A673 (cell line): Measurements from ENCODE around the gene SUPT6H.
"Not testable (repeated sequence)": the region's sequence is repeated elsewhere in the genome, so short reads cannot be mapped to it uniquely, and the experiment has no call there.

ENCODE experiments used
- EZH2 ChIP-seq: fragments of 200-600 bp; sonication (generic); IDR thresholded peaks from 2 replicates; pipeline ENCODE4 v1.6.1; 2017; ENCODE audit warnings: borderline replicate concordance, low read depth, mild to moderate bottlenecking, mixed read lengths, antibody characterized with exemption, low read length; ENCODE audit not compliant: poor library complexity, severe bottlenecking
- TF ChIP-seq, protein P1 (sequence below): fragments of 300-800, 200-600 bp; sonication (generic); conservative IDR thresholded peaks from 2 replicates; pipeline ENCODE4 v1.5.1; 2017; ENCODE audit warnings: low read depth, mild to moderate bottlenecking, antibody characterized with exemption, low read length, moderate library complexity, mixed read lengths

DNA sequence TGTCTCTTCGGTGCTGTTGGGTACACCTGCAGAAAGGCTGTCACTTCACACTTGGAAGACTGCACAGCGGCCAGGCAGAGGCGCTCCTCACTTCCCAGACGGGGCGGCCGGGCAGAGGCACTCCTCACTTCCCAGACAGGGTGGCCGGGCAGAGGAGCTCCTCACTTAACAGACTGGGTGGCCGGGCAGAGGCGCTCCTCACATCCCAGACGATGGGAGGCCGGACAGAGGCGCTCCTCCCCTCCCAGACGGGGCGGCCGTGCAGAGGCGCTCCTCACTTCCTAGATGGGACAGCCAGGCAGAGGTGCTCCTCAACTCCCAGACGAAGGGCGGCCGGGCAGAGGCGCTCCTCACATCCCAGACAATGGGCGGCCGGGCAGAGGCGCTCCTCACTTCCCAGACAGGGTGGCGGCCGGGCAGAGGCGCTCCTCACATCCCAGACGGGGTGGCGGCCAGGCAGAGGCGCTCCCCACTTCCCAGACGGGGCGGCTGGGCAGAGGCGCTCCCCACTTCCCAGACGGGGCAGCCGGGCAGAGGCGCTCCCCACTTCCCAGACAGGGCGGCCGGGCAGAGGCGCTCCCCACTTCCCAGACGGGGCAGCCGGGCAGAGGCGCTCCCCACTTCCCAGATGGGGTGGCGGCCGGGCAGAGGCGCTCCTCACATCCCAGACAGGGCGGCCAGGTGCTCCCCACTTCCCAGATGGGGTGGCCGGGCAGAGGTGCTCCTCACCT lies 3.1 kb upstream of the SUPT6H start:
- TF ChIP-seq, protein P1, sequence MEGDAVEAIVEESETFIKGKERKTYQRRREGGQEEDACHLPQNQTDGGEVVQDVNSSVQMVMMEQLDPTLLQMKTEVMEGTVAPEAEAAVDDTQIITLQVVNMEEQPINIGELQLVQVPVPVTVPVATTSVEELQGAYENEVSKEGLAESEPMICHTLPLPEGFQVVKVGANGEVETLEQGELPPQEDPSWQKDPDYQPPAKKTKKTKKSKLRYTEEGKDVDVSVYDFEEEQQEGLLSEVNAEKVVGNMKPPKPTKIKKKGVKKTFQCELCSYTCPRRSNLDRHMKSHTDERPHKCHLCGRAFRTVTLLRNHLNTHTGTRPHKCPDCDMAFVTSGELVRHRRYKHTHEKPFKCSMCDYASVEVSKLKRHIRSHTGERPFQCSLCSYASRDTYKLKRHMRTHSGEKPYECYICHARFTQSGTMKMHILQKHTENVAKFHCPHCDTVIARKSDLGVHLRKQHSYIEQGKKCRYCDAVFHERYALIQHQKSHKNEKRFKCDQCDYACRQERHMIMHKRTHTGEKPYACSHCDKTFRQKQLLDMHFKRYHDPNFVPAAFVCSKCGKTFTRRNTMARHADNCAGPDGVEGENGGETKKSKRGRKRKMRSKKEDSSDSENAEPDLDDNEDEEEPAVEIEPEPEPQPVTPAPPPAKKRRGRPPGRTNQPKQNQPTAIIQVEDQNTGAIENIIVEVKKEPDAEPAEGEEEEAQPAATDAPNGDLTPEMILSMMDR: not testable (repeated sequence)
- not testable (repeated sequence) for TF ChIP-seq EZH2
